Central memory CD4-positive, alpha-beta T cell (primary cell): ENCODE measurements around the gene RBM23.
"Not testable (repeated sequence)": the region's sequence is repeated elsewhere in the genome, so short reads cannot be mapped to it uniquely, and the experiment has no call there.

Experiments
- DNase-seq: peaks from one replicate; pipeline ENCODE4 v3.0.0; 2022
- total RNA-seq, 3 experiments: gene quantifications; one replicate each; lab custom pipeline; 2026; lab: John Stamatoyannopoulos, UW

The RBM23 gene
- total RNA-seq = 98.2 to 117 (median 113) reads per million in 3 experiments

DNA sequence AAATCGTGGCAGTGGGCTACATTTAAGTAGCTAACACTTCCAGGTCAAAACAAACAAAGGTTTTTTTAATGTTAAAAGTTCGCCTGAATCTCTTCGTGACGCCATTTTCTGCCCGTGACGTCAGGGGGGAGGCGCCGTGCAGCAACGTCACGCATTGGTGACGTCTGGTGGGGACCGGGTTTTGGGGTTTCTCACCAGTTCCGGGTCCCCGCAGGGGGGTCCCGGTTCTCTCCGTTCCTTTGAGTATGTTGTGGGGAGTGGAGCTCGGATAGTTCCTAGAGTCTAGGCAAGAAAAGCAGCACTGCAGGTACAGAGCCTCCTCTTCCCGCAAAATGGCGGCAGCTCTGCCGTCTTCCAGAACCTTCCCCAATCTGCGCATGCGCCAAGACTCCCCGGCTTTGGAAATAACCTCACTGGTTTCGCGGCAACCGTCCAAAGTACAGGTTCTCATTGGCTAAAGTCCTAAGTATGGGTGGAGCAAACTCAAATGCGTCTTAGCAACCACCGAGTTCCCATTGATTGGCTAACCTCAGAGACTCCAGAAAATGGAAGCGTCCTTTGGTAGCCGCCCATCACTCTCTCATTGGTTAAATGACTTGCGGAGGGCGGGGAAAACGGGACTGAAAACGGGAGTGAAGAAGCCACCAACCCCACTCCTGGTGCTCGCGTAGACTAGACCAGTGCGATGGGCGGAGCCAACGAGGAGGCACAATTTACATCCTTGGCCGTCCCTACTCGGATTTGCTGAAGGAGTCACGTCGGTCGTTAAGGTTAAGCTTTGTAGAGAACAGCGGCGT is at the start of gene RBM23:
Gene RBM23, minus strand, starts transcription at position 346 of the 797 bp plus-strand sequence.
- DNase-seq = peak; percentile 100

DNA sequence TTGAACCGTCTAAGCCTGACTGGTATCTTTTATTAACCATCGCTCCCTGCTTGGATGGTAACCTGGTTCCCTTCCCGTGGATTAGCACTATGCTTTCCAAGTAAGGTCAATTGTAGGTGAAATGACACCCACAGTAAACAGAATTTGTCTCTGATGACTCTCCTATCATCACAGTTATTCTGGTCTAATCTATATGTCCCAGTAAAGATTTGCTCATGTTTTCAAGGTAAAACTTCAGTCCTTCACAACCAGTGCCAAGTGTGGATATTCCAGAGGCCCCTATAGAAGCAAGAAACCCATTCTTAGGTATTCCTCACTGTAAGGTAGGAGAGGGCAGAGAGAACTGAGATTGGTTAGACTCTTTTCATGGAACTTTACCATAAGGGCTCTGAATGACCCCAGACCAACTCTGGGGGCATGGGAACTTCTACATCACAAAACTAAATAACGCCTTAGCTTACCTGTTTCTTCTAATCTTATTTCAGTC is 47.9 kb upstream of the RBM23 start:
- no peak for DNase-seq

GRCh38 chr14:22965916-22966782 is 47.2 kb upstream of the RBM23 start:
- DNase-seq = not testable (repeated sequence)

GRCh38 chr14:22962061-22962676 is 43.2 kb upstream of the RBM23 start:
- no peak for DNase-seq

DNA sequence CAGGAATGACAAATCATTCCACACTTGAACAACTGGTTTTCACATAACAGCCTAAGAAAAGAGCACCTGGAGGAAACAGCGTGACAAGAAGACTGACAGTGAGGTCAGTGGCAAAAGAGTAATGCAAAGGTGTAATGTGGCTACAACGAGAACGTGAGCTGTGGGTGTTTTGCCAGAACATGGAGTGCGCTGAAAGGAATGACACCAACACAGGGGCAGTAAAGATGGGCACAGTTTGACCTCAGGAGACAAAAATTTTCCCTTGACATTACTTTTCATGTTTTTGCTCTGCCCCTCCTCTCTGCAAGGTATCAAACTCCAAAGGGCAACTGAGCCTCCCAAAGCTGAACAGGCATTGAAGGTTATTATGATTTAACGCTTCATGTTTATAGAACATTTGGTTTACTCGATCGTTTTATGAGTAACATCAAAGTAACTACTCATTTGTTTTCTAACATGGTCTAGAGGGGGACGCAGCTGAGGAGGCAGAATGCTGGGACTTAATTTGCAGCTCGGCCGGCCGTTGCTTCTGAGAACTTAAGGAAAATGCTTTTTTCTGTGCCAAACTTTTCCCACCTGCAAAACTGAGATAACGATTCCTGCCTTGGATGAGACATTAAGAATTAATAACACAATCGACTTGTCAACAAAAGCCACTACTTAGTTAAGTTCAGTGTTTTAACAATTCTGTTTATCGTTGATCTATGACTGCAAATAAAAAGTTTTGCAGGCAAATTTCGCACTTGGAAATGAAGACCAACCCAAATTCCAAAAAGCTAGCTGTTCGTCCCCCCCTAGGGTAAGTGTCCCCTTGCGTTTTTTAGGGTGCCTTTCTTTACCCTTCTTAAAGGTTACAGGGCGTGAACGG is 37.0 kb upstream of the RBM23 start:
- DNase-seq = no peak

DNA sequence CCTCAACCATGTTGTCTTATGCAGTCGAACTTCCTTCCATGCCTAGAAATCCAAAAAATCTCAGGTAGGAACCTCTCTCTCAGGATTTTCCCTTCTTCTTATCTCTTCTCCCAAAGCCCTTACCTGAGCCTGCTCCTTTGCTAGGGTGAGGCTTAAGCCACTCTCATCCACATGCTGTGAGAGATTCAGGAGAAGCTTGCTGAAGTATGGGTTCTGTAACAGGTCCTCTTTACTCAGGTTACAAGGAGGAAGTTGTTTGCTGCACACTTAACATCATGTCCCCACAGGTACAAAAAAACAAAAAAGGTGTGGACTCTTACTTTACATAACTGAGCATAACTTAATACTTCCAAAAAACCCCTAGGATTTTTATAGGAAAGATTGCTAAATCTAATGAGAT is 33.5 kb upstream of the RBM23 start:
- DNase-seq = no peak

DNA sequence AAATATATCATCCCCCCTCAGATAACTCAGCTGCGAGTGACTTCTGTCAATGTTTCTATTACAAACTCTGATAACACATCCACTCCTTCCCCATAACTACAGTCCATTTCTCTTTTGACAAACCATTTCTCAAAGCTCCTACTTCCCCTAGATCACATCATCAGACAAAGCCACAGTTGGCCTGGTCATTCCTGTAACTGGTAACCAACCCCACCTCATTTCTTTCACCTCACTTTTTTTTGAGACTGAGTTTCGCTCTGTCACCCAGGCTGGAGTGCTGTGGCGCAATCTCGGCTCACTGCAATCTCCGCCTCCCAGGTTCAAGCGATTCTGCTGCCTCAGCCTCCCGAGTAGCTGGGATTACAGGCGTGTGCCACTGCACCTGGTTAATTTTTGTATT is 32.8 kb upstream of the RBM23 start:
- not testable (repeated sequence) for DNase-seq

DNA sequence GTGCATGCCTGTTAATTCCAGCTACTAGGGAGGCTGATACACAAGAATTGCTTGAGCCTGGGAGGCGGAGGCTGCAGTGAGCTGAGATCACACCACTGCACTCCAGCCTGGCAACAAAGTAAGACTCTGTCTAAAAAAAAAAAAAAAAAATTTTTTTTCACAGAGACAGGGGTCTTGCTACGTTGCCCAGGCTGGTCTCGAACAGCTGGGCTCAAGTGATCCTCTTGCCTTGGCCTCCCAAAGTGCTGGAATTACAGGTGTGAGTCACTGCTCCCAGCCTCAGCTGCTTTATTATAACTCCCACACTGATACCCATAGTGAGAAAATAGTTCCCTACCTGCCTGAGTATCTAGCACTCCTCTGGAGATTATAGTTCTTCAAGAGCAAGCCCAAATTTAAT is 26.7 kb upstream of the RBM23 start:
- DNase-seq = no peak

DNA sequence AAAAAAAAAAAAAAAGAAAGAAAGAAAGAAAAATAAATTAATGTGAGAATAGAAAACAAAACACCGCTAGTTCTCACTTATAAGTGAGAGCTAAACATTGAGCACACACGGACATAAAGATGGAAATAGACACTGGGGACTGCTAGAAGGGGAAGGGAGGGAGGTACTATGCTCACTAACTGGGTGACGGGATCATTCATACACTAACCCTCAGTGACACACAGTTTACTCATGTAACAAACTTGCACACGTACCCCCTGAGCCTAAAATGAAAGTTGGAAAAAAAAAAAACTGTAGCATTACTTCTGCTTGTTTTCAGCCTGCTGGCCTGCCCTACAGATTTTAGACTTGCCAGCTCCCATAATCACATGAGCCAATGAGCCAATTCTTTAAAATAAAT is 20.7 kb upstream of the RBM23 start:
- DNase-seq = no peak

DNA sequence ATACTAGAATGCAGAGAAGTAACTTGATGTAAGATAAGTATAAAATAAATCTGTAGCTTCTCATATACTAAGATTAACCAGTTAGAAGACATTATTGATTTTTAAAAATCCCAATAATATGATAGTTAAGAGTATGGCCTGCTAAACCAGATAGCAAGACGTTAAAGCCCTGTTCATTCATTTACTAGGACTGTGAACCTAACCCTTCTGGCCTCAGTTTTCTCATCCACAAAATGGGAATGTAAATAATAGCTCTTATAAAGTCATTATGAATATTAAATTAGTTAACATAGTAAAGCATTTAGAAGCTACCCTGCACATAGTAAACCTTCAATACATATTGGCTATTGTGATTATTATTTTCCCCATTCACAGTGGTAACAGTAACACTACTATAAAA is 16.2 kb upstream of the RBM23 start:
- DNase-seq = no peak

- DNase-seq = no peak
Observed at GRCh38 chr14:22932146-22932545, 13.2 kb upstream of the RBM23 start.

DNA sequence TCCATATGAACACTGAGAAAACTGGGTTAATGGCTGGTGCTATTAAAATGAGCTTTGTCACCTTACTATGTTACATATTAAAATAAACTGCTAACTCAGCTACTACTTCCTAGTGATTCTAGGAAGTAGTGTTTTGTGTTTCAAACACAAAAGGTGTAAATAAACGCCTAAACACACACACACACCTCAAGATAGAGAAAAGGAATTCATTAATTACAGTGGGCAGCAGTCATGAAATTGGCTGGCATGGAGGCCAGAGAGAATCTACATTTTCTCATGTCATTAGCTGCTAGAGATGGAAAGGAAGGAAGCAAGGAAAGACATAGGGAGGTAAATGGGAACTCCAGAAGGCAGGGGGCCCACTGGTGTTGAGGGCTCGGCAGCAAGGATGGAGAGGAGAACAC is 11.0 kb upstream of the RBM23 start:
- no peak for DNase-seq

- peak; percentile 99 for DNase-seq
Observed at GRCh38 chr14:22929104-22929960, 10.4 kb upstream of the RBM23 start, which contains the start of gene PRMT5. Gene PRMT5, minus strand, starts transcription at chr14:22929376. Its CDS starts 15 bp downstream, at chr14:22929361.

- no peak for DNase-seq
Observed at GRCh38 chr14:22928237-22929103, 9.5 kb upstream of the RBM23 start.

DNA sequence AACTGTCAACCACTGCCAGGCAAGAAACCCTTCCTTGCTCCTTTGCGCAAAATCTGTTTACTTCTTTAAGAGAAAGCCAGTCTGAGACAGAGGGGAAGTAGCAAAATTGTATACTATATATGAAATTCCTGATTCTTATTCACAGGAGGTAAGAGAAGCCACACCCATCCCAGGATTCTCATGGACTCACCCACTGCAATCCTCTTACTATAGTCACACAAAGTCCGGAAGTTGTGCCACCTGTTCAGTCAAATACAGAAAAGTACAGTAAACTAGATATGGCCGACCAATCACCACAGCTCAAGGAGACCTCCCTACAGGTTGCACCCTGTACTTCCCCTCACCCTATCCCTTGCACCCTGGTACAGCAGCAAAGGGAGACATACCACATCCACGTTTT is 7.4 kb upstream of the RBM23 start:
- no peak for DNase-seq

- no peak for DNase-seq
Observed at GRCh38 chr14:22925513-22925912, 6.6 kb upstream of the RBM23 start.

GRCh38 chr14:22923746-22924145 is 4.8 kb upstream of the RBM23 start:
- DNase-seq = no peak

DNA sequence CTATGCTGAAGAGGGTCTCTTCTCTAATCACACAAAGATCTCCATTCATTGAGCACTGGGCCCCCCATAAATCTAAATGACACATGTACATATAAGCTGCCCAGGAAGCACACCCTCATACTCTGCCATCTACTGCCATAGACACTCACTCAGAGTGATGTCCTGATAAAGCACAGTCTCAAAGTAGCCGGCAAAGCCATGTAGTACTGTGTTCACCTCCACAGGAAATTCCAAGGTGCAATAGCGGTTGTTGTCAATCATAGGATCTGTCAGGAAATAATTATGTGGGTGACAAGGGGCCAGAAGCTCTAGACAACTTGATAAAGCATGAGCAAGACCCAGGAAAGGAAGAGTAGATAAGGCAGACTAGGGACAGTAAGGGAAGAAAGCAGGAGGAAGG is 3.3 kb upstream of the RBM23 start:
- no peak for DNase-seq

- DNase-seq = no peak
Observed at GRCh38 chr14:22920697-22921096, 1.7 kb upstream of the RBM23 start.

DNA sequence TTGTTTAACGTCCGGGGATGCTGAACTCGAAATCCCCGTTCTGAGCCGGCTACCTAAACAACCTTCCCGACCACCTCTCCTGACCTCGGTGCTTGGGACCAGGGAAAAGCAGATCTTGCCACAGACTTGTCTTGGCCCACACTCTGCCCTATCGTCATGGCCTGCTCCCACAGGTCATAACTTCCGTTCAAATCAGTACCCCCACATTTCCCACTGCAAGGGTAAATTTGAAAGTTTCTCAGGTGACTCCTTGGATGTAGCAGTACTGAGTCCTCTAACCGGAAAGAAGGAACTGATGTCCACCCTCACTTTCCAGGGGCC is 612 bp upstream of the RBM23 start:
- DNase-seq = no peak
